Breast epithelium (tissue), 3 donors: Measurements from ENCODE around the gene PCBP3.

ENCODE experiments used
- POLR2A ChIP-seq: fragments of 450-650 bp; IDR thresholded peaks from one replicate; pipeline ENCODE4 v1.6.1; 2016; ENCODE audit warnings: antibody characterized with exemption, mild to moderate bottlenecking, moderate library complexity
- TF ChIP-seq, protein P1 (sequence below), 3 donors: fragments of 450-650 bp; IDR thresholded peaks; one replicate each; pipeline ENCODE4 v1.5.1; 2016 to 2017; ENCODE audit warnings: antibody characterized with exemption in 3 of 3, mild to moderate bottlenecking in 3 of 3, moderate library complexity in 3 of 3

DNA sequence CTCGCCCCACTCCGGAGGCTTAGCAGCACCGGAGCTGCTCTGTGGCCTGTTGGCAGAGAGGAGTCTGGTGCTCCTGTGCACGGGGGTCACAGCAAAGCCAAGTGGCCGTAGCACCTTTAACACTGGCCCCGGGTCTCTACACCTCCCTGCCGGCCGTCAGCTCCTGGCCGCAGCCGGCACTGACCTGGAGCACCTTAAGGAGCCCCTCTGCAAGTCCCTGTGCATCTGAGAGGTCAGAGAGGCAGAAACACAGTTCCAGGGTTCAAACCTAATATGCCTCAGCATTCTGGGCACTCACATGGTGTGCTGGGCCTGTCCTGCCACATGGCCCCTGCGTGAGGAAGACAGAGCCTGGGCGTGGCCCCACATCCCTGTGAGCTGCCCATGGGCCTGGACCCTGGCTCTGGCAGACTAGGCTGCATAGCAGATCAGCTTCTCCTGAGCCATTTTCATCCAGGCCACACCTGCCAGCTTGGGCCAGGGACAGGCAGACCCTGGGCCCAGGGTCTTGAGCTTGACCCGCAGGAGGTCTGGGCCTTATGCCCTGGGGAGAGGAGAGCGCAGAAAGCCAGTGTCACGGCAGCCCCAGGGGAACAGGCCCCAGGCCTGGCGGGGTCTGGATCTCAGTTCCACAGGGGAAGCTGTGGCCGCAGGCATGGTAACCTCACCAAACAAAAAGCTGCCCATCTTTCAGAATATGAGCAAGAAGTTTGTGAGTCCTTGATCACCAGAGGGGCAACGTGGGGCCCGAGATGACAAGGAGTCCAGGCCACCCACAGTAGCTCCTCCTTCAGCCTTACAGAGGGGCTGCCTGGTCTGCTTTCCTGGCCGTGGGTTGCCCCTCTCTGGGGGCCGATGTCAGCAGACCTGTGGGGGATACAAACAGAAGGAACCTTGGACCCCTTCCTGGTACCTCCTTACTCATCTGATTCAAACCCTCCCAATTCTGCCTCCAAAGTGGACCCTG, 192.1 kb downstream of the PCBP3 start:
- TF ChIP-seq, protein P1, sequence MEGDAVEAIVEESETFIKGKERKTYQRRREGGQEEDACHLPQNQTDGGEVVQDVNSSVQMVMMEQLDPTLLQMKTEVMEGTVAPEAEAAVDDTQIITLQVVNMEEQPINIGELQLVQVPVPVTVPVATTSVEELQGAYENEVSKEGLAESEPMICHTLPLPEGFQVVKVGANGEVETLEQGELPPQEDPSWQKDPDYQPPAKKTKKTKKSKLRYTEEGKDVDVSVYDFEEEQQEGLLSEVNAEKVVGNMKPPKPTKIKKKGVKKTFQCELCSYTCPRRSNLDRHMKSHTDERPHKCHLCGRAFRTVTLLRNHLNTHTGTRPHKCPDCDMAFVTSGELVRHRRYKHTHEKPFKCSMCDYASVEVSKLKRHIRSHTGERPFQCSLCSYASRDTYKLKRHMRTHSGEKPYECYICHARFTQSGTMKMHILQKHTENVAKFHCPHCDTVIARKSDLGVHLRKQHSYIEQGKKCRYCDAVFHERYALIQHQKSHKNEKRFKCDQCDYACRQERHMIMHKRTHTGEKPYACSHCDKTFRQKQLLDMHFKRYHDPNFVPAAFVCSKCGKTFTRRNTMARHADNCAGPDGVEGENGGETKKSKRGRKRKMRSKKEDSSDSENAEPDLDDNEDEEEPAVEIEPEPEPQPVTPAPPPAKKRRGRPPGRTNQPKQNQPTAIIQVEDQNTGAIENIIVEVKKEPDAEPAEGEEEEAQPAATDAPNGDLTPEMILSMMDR (IDR thresholded peaks at IDR 0.05): no peak
- no peak for TF ChIP-seq POLR2A
